NB4 (cell line): ENCODE data around the gene C6orf52.

ENCODE experiments used
- MAX ChIP-seq: IDR thresholded peaks from 2 replicates; pipeline ENCODE4 v1.6.1; 2011; ENCODE audit warnings: low read depth, low read length
- MYC ChIP-seq: IDR thresholded peaks from 2 replicates; pipeline ENCODE4 v1.6.1; 2011; ENCODE audit warnings: low read depth, low read length
- POLR2A ChIP-seq: IDR thresholded peaks from 2 replicates; pipeline ENCODE4 v1.6.1; 2011; ENCODE audit warnings: mild to moderate bottlenecking; ENCODE audit not compliant: insufficient read length; ENCODE audit errors: extremely low read depth
- TF ChIP-seq, protein P1 (sequence below): IDR thresholded peaks from one replicate; pipeline ENCODE4 v1.5.1; 2012; ENCODE audit warnings: low read depth, low read length

- TF ChIP-seq, protein P1, sequence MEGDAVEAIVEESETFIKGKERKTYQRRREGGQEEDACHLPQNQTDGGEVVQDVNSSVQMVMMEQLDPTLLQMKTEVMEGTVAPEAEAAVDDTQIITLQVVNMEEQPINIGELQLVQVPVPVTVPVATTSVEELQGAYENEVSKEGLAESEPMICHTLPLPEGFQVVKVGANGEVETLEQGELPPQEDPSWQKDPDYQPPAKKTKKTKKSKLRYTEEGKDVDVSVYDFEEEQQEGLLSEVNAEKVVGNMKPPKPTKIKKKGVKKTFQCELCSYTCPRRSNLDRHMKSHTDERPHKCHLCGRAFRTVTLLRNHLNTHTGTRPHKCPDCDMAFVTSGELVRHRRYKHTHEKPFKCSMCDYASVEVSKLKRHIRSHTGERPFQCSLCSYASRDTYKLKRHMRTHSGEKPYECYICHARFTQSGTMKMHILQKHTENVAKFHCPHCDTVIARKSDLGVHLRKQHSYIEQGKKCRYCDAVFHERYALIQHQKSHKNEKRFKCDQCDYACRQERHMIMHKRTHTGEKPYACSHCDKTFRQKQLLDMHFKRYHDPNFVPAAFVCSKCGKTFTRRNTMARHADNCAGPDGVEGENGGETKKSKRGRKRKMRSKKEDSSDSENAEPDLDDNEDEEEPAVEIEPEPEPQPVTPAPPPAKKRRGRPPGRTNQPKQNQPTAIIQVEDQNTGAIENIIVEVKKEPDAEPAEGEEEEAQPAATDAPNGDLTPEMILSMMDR: no peak
- no peak for TF ChIP-seq POLR2A
- TF ChIP-seq MAX: no peak
- TF ChIP-seq MYC: no peak
Observed at GRCh38 chr6:10627800-10628199, 66.6 kb downstream of the C6orf52 start.
